Adipocyte (in vitro differentiated cells): ENCODE data around the gene ZFPL1.

ENCODE experiments used
- DNase-seq: peaks from one replicate; pipeline ENCODE4 v3.0.0-alpha.2; 2015; ENCODE audit warnings: low read depth
- H3K27me3 ChIP-seq: replicated peaks from 2 replicates; pipeline ENCODE4 v1.7.0; 2013; ENCODE audit warnings: mild to moderate bottlenecking, low read length, moderate library complexity; ENCODE audit not compliant: control insufficient read depth, insufficient read depth
- H3K36me3 ChIP-seq: 2 replicates; pipeline ENCODE4 v1.7.0; 2013; ENCODE audit warnings: low read length, mild to moderate bottlenecking, moderate library complexity; ENCODE audit not compliant: control insufficient read depth, insufficient read depth, severe bottlenecking
- H3K4me1 ChIP-seq: 2 replicates; pipeline ENCODE4 v1.7.0; 2013; ENCODE audit warnings: mild to moderate bottlenecking, low read length, moderate library complexity; ENCODE audit not compliant: control insufficient read depth, insufficient read depth
- H3K4me3 ChIP-seq: 2 replicates; pipeline ENCODE4 v1.7.0; 2013; ENCODE audit warnings: mild to moderate bottlenecking, low read length, moderate library complexity
- H3K9ac ChIP-seq: 2 replicates; pipeline ENCODE4 v1.7.0; 2013; ENCODE audit warnings: mild to moderate bottlenecking, low read length, moderate library complexity
- H3K9me3 ChIP-seq: 2 replicates; pipeline ENCODE4 v1.7.0; 2013; ENCODE audit warnings: mild to moderate bottlenecking, low read length, moderate library complexity; ENCODE audit not compliant: control insufficient read depth

ZFPL1 gene

GRCh38 chr11:65134240-65134951, 50.4 kb downstream of the ZFPL1 start, which contains the start of gene SYVN1:
SYVN1 (minus strand) TSS chr11:65134519; CDS start chr11:65133601, 918 bp downstream.
- peak; percentile 96 for DNase-seq
- Histone ChIP-seq H3K27me3 (no peaks in the 10 kb centered on the region), H3K9ac (peak within 1 kb of the TSS; percentile 100), H3K4me1 (peaks cover 16% of the 10 kb centered on the region), H3K9me3 (no peaks in the 10 kb centered on the region), H3K4me3 (peak within 1 kb of the TSS; percentile 97), H3K36me3 (peaks cover 36% of the 10 kb centered on the region)

- H3K9ac ChIP-seq, result peak overlapping the region; percentile 100
- no peaks in the 10 kb centered on the region for H3K27me3 ChIP-seq
- H3K4me3 ChIP-seq, result peak overlapping the region; percentile 97
- peaks cover 16% of the 10 kb centered on the region for H3K4me1 ChIP-seq
- H3K36me3 ChIP-seq, result peaks cover 29% of the 10 kb centered on the region
- H3K9me3 ChIP-seq, result no peaks in the 10 kb centered on the region
- DNase-seq, result peak; percentile 94
These were observed 51.1 kb downstream of the ZFPL1 start for GRCh38 chr11:65134952-65135632.

- H3K9ac ChIP-seq, result peak overlapping the region; percentile 100
- H3K9me3 ChIP-seq, result no peaks in the 10 kb centered on the region
- H3K36me3 ChIP-seq, result peaks cover 24% of the 10 kb centered on the region
- DNase-seq, result no peak
- no peaks in the 10 kb centered on the region for H3K27me3 ChIP-seq
- peaks cover 16% of the 10 kb centered on the region for H3K4me1 ChIP-seq
- peak overlapping the region; percentile 97 for H3K4me3 ChIP-seq
These were observed 51.7 kb downstream of the ZFPL1 start for GRCh38 chr11:65135633-65136145.

GRCh38 chr11:65136515-65137096, 52.6 kb downstream of the ZFPL1 start:
- peaks cover 15% of the 10 kb centered on the region for H3K36me3 ChIP-seq
- H3K9ac ChIP-seq, result no peak overlapping the region
- DNase-seq, result no peak
- peaks cover 16% of the 10 kb centered on the region for H3K4me1 ChIP-seq
- H3K9me3 ChIP-seq, result no peaks in the 10 kb centered on the region
- no peak overlapping the region for H3K4me3 ChIP-seq
- no peaks in the 10 kb centered on the region for H3K27me3 ChIP-seq
